NCI-H446 treated with DMSO at 0.1 percent for 48 hours (cell line): Measurements from ENCODE around the gene FSTL1.
A peak's percentile ranks its signal among the peaks of the same experiment; 100 is the strongest.

Source experiments
- DNase-seq: peaks from one replicate; lab custom pipeline; 2025; lab: John Stamatoyannopoulos, UW

The FSTL1 gene

GRCh38 chr3:120440001-120440703 lies 10.6 kb downstream of the FSTL1 start:
- no peak for DNase-seq

GRCh38 chr3:120438665-120439370 lies 12.0 kb downstream of the FSTL1 start:
- no peak for DNase-seq

- no peak for DNase-seq
Measured at GRCh38 chr3:120438216-120438615, 12.6 kb downstream of the FSTL1 start.

- DNase-seq = no peak
Measured at GRCh38 chr3:120437559-120437958, 13.2 kb downstream of the FSTL1 start.

GRCh38 chr3:120436523-120437050 lies 14.2 kb downstream of the FSTL1 start:
- no peak for DNase-seq

GRCh38 chr3:120435621-120436020 lies 15.2 kb downstream of the FSTL1 start:
- DNase-seq = no peak

- no peak for DNase-seq
Measured at GRCh38 chr3:120433662-120434331, 17.0 kb downstream of the FSTL1 start.

GRCh38 chr3:120432150-120432860 lies 18.5 kb downstream of the FSTL1 start:
- DNase-seq = no peak

- DNase-seq = no peak
Measured at GRCh38 chr3:120429921-120430361, 20.9 kb downstream of the FSTL1 start.

- DNase-seq = no peak
Measured at GRCh38 chr3:120428924-120429323, 21.9 kb downstream of the FSTL1 start.

GRCh38 chr3:120427201-120427600 lies 23.6 kb downstream of the FSTL1 start:
- no peak for DNase-seq

GRCh38 chr3:120425572-120426250 lies 25.1 kb downstream of the FSTL1 start:
- peak; percentile 84 for DNase-seq

GRCh38 chr3:120424976-120425570 lies 25.7 kb downstream of the FSTL1 start:
- peak; percentile 74 for DNase-seq

- DNase-seq = peak; percentile 19
Measured at GRCh38 chr3:120424506-120424905, 26.3 kb downstream of the FSTL1 start.

GRCh38 chr3:120423432-120423831 lies 27.4 kb downstream of the FSTL1 start:
- no peak for DNase-seq

- DNase-seq = no peak
Measured at GRCh38 chr3:120421926-120422325, 28.9 kb downstream of the FSTL1 start.

- DNase-seq = peak; percentile 13
Measured at GRCh38 chr3:120420928-120421551, 29.8 kb downstream of the FSTL1 start.

- no peak for DNase-seq
Measured at GRCh38 chr3:120420360-120420759, 30.4 kb downstream of the FSTL1 start.

GRCh38 chr3:120419797-120420196 lies 31.0 kb downstream of the FSTL1 start:
- DNase-seq = no peak

- DNase-seq = peak; percentile 64
Measured at GRCh38 chr3:120418866-120419490, 31.8 kb downstream of the FSTL1 start.
